ENCODE data around the gene EPB41L4B.

EPB41L4B gene

DNA sequence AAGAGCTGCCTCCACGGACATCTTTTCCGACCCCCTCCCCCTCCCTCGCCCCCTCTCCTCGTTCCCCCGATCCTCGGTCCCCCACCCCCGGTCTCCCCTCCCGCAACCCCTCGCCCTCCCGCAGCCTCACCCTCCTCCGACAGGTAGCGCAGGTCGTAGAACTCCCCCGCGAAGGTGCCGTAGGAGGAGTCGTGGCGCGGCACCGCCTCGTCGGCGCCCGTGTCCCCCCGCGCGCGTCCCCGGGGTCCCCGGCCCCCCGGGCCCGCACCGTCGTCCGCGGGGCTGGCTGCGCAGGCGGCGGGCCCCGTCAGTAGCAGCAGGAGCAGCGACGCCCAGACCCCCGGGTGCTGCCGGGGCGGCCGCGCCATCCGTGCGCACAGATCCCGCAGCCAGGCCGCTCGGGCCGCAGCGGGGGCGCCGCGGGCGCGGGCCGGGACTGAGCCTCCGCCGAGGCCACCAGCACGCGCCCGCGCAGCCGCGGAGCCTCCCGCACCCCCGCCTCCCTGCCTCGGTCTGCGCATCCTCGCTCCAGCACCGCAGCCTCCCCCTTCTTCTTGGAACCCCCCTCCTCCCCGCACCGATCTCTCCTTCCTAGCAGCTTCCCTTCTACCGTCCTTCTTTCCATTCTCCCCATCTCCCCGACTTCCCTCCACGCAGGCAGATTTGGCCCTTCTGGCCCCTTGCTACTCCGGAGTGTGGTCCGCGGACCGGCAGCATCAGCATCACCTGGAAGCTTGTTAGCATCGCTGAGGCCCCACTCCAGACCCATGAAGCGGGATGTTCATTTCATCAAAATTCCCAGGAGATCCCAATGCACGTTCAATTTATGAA lies 153.9 kb downstream of the EPB41L4B start, which contains the start of gene FRRS1L:
Gene FRRS1L (minus strand): TSS at position 479 of the 831 bp plus-strand sequence. CDS start 111 bp downstream, at position 368.
- in situ Hi-C loops (cut with MboI; ENCODE audit: low sequenced_read_pairs) = no loop called here

DNA sequence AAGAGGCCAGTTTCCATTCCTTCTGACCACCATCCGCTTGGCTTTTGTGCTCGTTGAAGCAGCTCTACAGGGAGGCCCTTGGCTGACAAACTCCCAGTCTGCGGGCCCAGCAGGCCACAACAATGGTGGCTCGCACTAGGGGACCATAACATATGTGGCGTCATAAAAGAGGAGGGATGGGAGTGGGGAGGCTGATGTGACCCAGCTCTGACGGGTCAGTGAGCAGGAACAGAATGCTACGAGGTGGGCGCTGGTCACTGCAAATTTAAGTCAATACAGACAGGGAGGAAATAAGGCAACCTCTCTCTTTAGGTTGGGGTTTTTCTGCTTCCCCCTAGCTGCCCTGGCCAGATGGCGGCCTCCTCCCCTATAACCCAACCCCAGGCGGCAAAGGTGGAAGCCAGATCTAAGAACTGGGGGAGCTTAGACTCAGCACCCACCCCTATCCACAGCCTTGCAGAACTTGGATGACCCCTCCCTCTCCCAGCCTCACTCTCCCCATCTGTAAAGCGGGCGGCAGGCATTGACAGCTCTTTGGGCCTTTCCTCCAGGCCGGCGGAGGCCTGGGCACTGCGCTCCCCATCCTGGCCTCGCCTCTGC lies 154.6 kb downstream of the EPB41L4B start:
- in situ Hi-C loops (cut with MboI; ENCODE audit: low sequenced_read_pairs) = no loop called here

DNA sequence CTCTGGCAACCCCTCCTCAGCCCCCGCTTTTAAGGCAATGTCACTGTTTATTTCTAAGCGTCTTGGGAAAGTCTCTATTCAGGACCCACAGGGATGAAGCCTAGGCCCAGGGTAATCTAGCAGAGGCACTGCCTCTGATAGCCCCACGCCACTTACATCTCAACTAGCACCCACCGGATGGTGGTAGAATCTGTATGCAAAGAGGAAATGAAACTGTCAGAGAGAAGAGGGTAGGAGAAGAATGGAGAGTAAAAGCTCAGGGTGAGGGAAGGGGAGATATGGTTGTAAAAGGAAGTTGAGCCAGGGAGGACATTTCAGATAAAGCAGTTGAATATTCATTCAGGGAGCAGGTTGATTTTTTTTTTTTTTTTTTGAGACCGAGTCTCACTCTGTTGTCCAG lies 156.8 kb downstream of the EPB41L4B start:
- in situ Hi-C loops (cut with MboI; ENCODE audit: low sequenced_read_pairs) = no loop called here

DNA sequence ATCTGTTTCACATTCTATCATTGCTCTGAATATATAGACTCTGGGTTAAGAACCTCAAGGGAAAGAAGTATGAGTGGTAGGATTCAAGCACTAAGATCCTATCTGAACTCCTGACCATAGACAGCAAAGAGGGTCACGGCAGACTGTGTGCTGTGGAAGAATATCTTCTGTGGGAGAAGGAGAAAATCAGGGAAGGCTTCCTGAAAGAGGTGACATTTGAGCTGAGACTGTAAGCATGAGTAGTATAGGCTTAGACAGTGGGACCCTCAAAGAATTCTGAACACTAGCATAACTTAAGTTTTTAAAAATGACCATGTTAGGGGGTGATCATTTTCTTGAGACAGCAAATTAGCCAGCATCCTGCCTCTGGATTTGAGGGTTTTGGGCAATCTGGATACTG lies 157.7 kb downstream of the EPB41L4B start:
- in situ Hi-C loops (cut with MboI; ENCODE audit: low sequenced_read_pairs) = no loop called here

DNA sequence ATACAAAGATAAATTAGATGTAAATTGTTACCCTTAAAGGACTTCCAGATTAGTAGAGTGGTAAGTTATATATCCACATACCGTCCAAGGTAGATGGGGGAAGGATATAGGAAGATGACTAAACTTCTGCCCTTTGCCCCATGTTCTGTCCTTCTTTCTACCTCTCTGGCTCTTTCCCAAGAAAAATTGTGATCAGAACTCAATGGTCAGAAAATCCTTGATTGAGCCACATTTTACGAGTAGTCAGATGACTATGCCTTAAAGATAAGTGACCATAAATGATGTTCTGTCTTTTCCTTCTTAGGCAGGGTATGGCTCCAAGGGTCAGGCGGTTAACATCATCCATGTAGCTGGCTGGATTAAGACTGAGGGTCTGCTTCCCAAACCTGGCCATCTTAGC lies 158.2 kb downstream of the EPB41L4B start:
- in situ Hi-C loops (cut with MboI; ENCODE audit: low sequenced_read_pairs) = no loop called here

DNA sequence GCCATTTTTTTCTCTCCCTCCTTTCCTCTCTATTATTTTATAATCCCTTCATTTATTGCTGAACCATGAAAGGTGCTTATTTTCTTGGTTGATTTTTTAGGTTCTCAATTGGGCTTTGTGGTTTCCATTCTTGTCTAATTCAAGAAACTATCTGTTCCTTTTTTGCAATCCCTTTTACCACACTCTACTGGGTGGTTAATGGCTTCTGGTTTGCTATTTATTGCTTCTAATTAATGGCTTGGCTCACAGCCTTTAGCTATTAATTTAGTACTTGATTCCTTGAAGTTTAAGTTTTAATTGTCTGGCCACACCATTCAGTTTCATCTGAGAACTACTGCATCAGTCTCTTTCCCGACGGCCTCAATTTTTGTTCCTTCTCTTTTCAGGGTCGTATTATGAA lies 159.4 kb downstream of the EPB41L4B start:
- in situ Hi-C loops (cut with MboI; ENCODE audit: low sequenced_read_pairs) = no loop called here

DNA sequence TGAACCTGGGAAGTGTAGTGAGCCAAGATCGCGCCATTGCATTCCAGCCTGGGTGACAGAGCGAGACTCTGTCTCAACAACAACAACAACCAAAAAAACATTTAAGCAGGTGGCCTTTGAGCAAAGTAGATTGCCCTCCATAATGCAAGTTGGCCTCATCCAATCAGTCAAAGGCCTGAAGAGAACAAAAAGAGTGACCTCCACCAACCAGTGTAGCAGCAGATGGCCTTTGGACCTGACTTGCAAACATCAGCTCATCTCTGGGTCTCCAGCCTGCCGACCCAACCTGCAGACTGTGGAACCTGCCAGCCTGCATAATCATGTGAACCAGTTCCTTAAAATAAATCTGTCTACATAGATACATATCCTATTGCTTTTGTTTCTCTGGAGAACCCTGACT lies 161.3 kb downstream of the EPB41L4B start:
- in situ Hi-C loops (cut with MboI; ENCODE audit: low sequenced_read_pairs) = no loop called here

DNA sequence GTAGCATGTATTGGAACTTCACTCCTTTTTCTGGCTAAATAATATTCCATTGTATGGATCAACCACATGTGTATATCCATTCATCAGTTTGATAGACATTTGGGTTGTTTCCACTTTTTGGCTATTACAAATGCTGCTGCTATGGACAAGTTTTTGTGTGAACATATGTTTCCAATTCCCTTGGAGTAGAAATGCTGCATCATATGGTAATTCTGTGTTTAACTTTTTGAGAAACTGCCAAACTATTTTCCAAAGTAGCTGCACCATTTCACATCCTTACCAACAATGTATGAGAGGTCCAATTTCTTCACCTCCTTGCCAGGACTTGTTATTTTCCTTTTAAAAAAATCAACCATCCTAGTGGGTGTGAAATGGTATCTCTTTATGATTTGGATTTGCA lies 162.2 kb downstream of the EPB41L4B start:
- in situ Hi-C loops (cut with MboI; ENCODE audit: low sequenced_read_pairs) = no loop called here

DNA sequence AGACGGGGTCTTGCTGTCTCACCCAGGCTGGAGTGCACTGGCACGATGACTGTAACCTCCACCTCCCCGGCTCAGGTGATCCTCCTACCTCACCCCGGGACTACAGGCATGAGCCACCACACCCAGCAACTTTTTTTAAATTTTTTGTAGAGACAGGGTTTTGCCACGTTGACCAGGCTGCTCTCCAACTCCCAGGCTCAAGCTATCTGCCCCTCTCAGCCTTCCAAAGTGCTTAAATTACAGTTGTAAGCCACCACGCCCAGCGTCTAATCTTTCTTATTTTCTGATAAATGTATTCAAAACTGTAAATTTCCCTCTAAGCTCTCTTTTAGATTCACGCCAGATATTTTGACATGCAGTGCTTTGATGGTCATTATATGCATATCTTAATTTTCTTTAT lies 164.2 kb downstream of the EPB41L4B start:
- in situ Hi-C loops (cut with MboI; ENCODE audit: low sequenced_read_pairs) = no loop called here

DNA sequence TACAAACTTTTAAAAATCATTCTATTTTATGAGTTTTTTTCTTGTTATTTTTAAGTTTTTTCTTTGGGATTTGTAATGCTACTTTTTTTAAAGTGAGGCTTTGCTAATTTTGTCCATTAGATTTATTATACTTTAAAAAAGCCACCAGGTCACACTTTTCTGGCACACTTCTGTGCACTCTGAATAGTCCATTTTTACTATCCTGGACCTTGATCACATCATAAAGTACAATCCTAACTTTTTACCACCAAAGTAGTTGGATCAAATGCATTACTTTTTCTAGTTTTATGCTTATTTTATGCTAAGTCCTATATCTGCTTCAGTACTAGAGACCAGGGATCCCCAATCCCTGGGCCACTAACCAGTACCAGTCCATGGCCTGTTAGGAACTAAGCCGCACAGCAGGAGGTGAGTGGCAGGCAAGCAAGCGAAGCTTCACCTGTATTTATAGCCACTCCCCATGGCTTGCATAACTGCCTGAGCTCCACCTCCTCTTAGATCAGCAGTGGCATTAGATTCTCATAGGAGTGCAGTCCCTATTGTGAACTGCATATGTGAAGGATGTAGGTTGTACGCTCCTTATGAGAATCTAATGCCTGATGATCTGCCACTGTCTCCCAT lies 169.8 kb downstream of the EPB41L4B start:
- in situ Hi-C loops (cut with MboI; ENCODE audit: low sequenced_read_pairs) = no loop called here

DNA sequence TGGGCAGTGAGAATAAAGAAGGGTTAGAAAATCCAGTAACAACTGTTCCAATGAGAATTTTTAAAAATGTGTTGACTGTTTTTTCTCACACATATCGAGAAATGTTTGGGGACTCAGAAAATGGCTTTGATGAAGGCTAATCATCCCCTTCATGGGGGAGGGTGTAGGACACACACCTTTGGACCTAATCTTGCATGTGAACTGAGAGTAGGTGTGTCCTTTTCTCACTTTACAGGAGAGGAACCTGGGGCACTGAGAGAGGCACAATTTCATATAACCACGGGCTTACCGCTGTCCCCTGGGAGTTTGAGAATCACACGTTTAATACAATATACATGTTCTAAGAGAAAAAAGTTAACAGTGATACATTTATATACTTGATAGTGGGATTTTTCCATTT lies 171.1 kb downstream of the EPB41L4B start:
- in situ Hi-C loops (cut with MboI; ENCODE audit: low sequenced_read_pairs) = no loop called here

DNA sequence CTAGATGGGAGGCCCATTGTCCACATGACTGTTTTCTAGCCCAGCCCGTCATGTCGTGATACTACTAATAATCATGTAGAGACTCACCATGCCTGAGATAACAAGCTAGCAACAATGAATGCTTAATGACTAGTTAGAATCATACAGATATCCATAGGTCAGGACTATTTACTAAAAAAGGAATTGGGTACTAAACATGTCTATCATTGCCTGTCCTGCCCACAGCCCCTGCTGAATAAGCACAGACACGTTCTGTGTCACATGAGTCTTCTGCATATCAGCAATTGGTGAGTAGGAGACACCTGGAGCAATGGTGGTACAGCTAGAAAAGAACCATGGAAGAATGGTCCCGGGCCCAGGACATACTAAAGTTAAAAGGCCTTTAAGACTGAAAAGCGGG lies 171.8 kb downstream of the EPB41L4B start:
- in situ Hi-C loops (cut with MboI; ENCODE audit: low sequenced_read_pairs) = no loop called here

DNA sequence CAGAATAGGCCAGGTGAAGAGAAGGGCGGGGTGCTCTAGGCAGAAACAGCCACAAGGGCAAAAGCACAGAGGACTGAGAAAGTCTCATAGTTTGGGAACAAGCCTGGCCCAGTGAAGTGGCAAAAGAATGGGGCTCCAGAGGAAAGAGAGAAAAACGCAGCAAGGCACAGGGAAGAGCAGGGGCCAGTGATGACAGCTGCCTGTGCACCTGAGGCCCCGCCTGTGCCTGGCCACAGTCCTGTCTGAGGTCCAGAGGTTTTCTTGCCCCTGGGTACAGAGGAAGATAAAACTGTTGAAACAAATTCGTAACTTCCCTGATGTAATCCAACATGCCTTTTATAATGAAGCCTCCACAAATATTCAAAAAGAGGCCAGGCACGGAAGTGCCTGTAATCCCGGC lies 175.8 kb downstream of the EPB41L4B start:
- in situ Hi-C loops (cut with MboI; ENCODE audit: low sequenced_read_pairs) = no loop called here

DNA sequence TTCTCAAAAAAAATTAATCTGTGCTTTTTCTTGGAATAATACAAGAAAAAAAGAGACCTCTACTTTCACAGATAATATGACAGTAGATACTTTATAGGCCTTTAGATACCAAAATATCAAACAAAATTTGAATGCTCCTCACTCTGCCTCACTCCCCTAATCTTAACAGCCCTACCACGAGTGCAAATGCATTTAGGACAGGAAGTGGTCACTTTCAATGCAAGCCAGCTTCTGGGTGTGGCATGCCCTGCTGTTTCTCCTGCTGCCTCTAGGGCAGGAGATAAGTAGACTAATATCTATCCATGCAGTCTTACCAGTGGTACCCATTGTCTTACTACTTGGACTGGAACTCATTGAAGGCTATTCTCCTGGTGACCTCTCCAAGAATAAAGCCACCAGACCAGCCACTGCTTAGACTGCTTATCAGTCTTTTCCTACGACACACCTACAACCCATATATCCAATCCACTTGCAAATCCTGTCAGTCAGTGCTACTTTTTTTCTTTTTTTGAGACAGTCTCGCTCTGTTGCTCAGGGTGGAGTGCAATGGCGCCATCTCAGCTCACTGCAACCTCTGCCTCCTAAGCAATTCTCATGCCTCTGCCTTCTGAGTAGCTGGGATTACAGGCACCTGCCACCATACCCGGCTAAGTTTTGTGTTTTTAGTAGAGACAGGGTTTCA lies 176.8 kb downstream of the EPB41L4B start:
- in situ Hi-C loops (cut with MboI; ENCODE audit: low sequenced_read_pairs) = no loop called here

DNA sequence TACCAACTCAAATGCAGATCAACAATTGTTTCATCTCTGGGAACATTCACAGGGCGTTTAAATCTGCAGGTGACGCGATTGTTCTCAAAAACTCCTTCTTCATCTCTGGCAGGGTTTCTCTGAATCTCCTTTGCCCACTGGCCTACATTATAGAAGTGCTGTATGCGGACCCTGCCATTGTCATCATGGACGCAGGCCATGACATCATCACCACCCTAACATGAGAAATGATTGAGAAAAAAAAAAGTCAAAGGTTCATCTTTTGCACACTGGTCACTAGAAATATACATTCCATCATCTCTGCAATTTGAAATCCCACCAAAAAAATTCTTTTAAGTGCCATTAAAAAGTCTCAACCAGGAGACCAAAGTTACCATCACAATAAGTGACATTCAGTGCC lies 179.5 kb downstream of the EPB41L4B start:
- in situ Hi-C loops (cut with MboI; ENCODE audit: low sequenced_read_pairs) = no loop called here

DNA sequence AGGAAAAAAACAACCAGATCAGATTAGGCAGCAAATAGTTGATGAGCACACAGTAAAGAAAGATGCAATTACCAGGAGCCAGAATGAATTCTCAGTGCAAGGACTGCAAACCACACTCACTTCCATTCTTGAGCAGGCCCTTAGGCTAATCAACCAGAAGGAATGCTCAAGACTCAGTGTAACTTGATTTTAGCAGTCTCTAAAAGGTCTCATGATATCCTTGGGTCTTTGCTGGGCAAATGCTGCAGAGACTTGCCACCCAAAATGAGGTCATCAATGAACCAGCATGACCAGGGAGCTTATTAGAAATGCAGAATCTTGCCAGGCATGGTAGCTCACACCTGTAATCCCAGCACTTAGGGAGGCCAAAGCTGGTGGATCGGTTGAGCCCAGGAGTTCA lies 181.0 kb downstream of the EPB41L4B start:
- in situ Hi-C loops (cut with MboI; ENCODE audit: low sequenced_read_pairs) = no loop called here

DNA sequence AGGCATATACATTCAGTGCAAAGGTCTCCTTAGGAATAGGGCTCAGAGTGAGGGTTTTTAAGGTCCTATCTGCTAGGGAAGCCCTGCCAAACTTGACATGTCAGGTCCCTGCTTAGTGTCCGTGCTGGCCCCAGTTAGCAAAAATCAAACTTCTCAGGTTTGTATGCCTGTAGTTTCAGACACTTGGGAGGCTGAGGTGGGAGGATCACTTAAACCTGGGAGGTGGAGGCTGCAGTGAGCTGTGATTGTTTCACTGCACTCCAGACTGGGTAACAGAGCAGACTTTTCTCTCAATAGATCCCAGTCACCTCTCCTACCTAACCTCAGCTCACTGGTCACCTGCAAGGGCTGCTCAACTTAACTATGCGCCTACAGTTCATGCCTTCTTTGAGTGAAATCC lies 182.4 kb downstream of the EPB41L4B start:
- in situ Hi-C loops (cut with MboI; ENCODE audit: low sequenced_read_pairs) = no loop called here

DNA sequence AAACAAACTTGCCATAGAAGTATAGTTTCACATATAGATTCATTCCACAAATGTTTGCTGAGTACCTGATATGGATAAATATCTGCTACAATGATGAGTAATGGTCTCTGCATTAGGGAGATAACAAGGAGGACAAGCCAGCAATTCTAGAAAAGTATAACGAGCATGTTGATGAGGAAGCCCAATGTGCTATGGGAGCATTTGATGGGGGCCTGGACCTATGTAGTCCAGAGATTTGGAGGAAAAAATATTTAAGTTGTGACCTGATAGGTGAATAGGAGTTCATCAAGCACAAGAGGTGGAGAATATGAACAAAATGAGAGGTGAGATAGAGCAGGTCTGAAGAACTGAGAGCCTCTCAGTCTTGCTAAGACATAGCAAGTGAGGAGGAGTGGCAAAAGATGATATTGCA lies 186.7 kb downstream of the EPB41L4B start:
- in situ Hi-C loops (cut with MboI; ENCODE audit: low sequenced_read_pairs) = no loop called here

DNA sequence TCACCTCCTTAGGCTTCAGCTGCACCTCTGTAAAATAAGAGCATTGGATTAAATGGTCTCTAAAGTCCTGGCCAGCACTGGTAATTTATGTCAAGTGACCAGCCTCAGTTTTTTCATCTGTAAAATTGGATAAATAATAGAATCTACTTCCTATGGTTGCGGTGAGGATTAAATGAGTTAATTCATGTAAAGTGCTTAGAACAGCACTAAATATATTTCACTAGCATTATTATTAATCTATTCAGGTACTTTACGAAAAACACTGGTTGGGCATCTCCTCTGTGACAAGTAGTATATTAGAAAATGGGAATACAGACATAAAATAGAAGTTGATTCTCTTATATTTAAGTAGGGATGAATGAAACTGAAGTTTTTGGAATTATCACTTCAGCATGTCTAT lies 187.3 kb downstream of the EPB41L4B start:
- in situ Hi-C loops (cut with MboI; ENCODE audit: low sequenced_read_pairs) = no loop called here

DNA sequence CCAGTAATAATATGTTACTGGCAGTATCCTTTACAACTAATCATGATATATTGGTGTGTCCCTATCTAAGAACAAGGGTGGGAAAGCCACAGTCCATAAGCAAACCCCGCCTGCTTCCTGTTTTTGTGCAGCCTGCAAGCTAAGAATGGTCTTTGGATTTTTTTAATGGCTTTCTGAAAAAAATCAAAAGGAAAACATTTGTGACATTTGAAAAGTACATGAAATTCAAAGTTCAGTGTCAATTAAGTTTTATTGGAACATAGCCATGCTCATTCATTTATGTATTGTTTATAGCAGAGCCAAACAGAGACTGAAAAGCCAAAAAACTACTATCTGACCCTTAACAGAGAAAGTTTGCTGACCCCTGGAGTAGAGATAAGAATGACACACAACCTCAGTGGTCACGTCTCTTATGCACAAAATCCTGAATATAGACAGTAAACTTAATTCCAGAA lies 188.3 kb downstream of the EPB41L4B start:
- in situ Hi-C loops (cut with MboI; ENCODE audit: low sequenced_read_pairs) = no loop called here

DNA sequence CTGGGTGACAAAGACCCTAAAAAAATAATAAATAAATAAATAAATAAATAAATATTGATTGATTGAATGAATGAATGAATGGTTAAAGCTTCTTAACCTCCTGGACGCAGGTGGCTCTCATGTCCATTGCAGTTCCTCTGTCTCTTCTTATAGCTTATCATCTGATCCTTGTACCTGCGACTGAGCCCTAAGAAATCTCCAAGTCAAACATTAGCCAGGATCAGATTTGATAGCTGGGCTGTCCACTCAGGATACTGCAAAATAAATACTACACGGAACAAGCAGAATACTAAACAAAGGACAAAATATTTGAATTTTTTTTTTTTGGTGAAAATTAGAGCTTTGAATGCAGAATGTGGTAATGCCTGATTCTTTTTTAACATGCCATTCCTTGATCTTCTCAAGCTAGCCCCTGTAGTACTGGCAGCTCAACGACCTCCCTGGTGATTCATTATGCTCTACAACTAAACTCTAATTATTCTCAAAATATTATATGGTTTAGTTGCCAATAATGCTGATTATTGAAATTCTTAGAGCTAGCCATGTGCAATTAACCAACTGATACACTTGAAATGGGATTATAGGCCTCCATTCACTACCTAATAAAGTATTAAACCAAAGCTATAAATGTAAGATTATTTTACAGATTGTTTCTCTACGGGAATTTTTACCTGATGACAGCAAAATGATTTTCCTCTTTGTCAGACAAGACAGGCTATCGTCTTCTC lies 191.2 kb downstream of the EPB41L4B start:
- in situ Hi-C loops (cut with MboI; ENCODE audit: low sequenced_read_pairs) = no loop called here

Measured in HL-60/S4 (cell line).